Activated B cell treated with CpG ODN at 0.5 μM for 24 hours (primary cell): ENCODE results near the gene SEMA4C. TPM values are rescaled to one million over a fixed set of nuclear protein-coding genes. Genes with fewer than 3 reads are reported as not detected.

ENCODE experiments used
- ATAC-seq: fragments of 200-7000 bp; cut with Tn5 transposase; one replicate; pipeline ENCODE4 v1.10.0; 2021; ENCODE audit warnings: low read depth, mild to moderate bottlenecking, moderate library complexity
- CTCF ChIA-PET: fragments of 350-600 bp; sonication (Branson Sonifier 250); formaldehyde crosslinking; loops from one replicate; lab custom pipeline; 2021; ENCODE audit warnings: antibody characterized with exemption; lab: Charles Lee
- POLR2A ChIA-PET: fragments of 350-600 bp; sonication (Branson Sonifier 250); formaldehyde crosslinking; loops from one replicate; lab custom pipeline; 2021; ENCODE audit warnings: antibody characterized with exemption; lab: Charles Lee
- DNase-seq: peaks from one replicate; pipeline ENCODE4 v3.0.0; 2022
- H3K27ac Mint-ChIP-seq: one replicate; pipeline ENCODE4 v1.8.0; 2020; ENCODE audit warnings: mixed read lengths
- H3K27me3 Mint-ChIP-seq: one replicate; pipeline ENCODE4 v1.8.0; 2021; ENCODE audit warnings: mixed read lengths
- H3K36me3 Mint-ChIP-seq: one replicate; pipeline ENCODE4 v1.8.0; 2021; ENCODE audit warnings: low read depth, mixed read lengths
- H3K4me1 Mint-ChIP-seq: one replicate; pipeline ENCODE4 v1.8.0; 2021; ENCODE audit warnings: mixed read lengths
- H3K4me3 Mint-ChIP-seq: one replicate; pipeline ENCODE4 v1.8.0; 2020; ENCODE audit warnings: mild to moderate bottlenecking, mixed read lengths
- H3K9me3 Mint-ChIP-seq: one replicate; pipeline ENCODE4 v1.8.0; 2020; ENCODE audit warnings: mixed read lengths
- CTCF ChIP-seq: fragments of 200-600 bp; IDR thresholded peaks from one replicate; pipeline ENCODE4 v1.8.0; 2022; ENCODE audit warnings: antibody characterized with exemption, mild to moderate bottlenecking
- intact Hi-C: fragments of 100-400 bp; cut with micrococcal nuclease; formaldehyde crosslinking; loops from one replicate; pipeline ENCODE4 v1.15.1; 2024
- total RNA-seq: library from RNA; stranded (reverse); gene quantifications from 2 replicates; pipeline ENCODE4 v1.2.3, GENCODE V29; 2022

Gene SEMA4C
- total RNA-seq, 1 donor from 2014 or later: 0.55 TPM

GRCh38 chr2:96813656-96814055 is 56.2 kb downstream of the SEMA4C start:
- H3K27me3 Mint-ChIP-seq: no peaks in the 10 kb centered on the region
- TF ChIP-seq CTCF: no peak
- intact Hi-C loops: no loop called here
- POLR2A ChIA-PET: no interaction called here
- DNase-seq (no peak), ATAC-seq (no peak)
- no peak overlapping the region for H3K4me3 Mint-ChIP-seq
- CTCF ChIA-PET: interaction anchor here (1.3 kb wide), 1 partner anchor 298 kb away, joined by 3 read pairs; no protein-coding TSS in a partner anchor
- H3K36me3 Mint-ChIP-seq: peaks cover 37% of the 10 kb centered on the region
- H3K27ac Mint-ChIP-seq: no peak overlapping the region
- no peaks in the 10 kb centered on the region for H3K9me3 Mint-ChIP-seq
- H3K4me1 Mint-ChIP-seq: peaks cover 30% of the 10 kb centered on the region

- H3K9me3 Mint-ChIP-seq: no peaks in the 10 kb centered on the region
- intact Hi-C loops: no loop called here
- CTCF ChIA-PET: no interaction called here
- no peak overlapping the region for H3K27ac Mint-ChIP-seq
- no peak for ATAC-seq
- H3K36me3 Mint-ChIP-seq: peaks cover 32% of the 10 kb centered on the region
- no peak for DNase-seq
- TF ChIP-seq CTCF: no peak
- POLR2A ChIA-PET: no interaction called here
- H3K4me3 Mint-ChIP-seq: no peak overlapping the region
- H3K4me1 Mint-ChIP-seq: peaks cover 26% of the 10 kb centered on the region
- H3K27me3 Mint-ChIP-seq: no peaks in the 10 kb centered on the region
Measured at GRCh38 chr2:96811917-96812316, 58.0 kb downstream of the SEMA4C start.

GRCh38 chr2:96810783-96811192 is 59.1 kb downstream of the SEMA4C start:
- Mint-ChIP-seq H3K36me3 (peaks cover 35% of the 10 kb centered on the region), H3K9me3 (no peaks in the 10 kb centered on the region), H3K27me3 (no peaks in the 10 kb centered on the region), H3K4me1 (peaks cover 35% of the 10 kb centered on the region), H3K27ac (peak overlapping the region; percentile 24), H3K4me3 (no peak overlapping the region)
- DNase-seq (no peak), ATAC-seq (no peak)
- TF ChIP-seq CTCF: no peak
- ChIA-PET CTCF (no interaction called here), POLR2A (interaction anchor here (0.6 to 0.8 kb wide), 2 partner anchors 9 to 500 kb away, joined by 3 read pairs; no protein-coding TSS in a partner anchor)
- intact Hi-C loops: no loop called here

- Mint-ChIP-seq H3K9me3 (no peaks in the 10 kb centered on the region), H3K27ac (no peak overlapping the region), H3K36me3 (peaks cover 35% of the 10 kb centered on the region), H3K4me1 (peaks cover 31% of the 10 kb centered on the region), H3K27me3 (no peaks in the 10 kb centered on the region), H3K4me3 (no peak overlapping the region)
- CTCF ChIA-PET: no interaction called here
- TF ChIP-seq CTCF: no peak
- POLR2A ChIA-PET: interaction anchor here (0.6 to 0.8 kb wide), 2 partner anchors 9 to 500 kb away, joined by 3 read pairs; no protein-coding TSS in a partner anchor
- DNase-seq: no peak
- intact Hi-C loops: loop anchor here (10.0 kb wide), 1 partner anchor 815 kb away; the partner anchor contains the start of gene ANKRD36C
- no peak for ATAC-seq
Measured at GRCh38 chr2:96809951-96810782, 59.7 kb downstream of the SEMA4C start.

Other genes starting within 250 kb of the SEMA4C start
- gene KANSL3, start 231.8 kb downstream of the SEMA4C start, total RNA-seq: 24.6 and 31.4 TPM in 2 replicates
- not detected in 2 replicates for gene FER1L5, start 227.3 kb downstream of the SEMA4C start, total RNA-seq
- 7.1 and 8.9 TPM in 2 replicates for gene LMAN2L, start 130.0 kb downstream of the SEMA4C start, total RNA-seq
- 7.4 and 10.0 TPM in 2 replicates for gene CNNM4, start 109.2 kb downstream of the SEMA4C start, total RNA-seq
- gene CNNM3, start 53.8 kb downstream of the SEMA4C start, total RNA-seq: 19.0 and 20.3 TPM in 2 replicates
- 6.1 and 7.3 TPM in 2 replicates for gene ANKRD23, start 26.1 kb downstream of the SEMA4C start, total RNA-seq
- 12.7 and 12.9 TPM in 2 replicates for gene ANKRD39, start 12.1 kb downstream of the SEMA4C start, total RNA-seq
- gene FAM178B, start 116.5 kb upstream of the SEMA4C start, total RNA-seq: not detected in 2 replicates
- 10.0 and 13.5 TPM in 2 replicates for gene FAHD2B, start 224.8 kb upstream of the SEMA4C start, total RNA-seq
- 26.7 and 34.5 TPM in 2 replicates for gene ANKRD36, start 243.1 kb upstream of the SEMA4C start, total RNA-seq